Parathyroid adenoma (tissue), 2 donors: ENCODE data around the gene EXOSC9.

ENCODE experiments used
- H2AFZ ChIP-seq: fragments of 300-600 bp; sonication (generic); one replicate; pipeline ENCODE4 v1.7.0; 2017; ENCODE audit warnings: antibody characterized with exemption, mild to moderate bottlenecking
- H3K27ac ChIP-seq: fragments of 300-600 bp; sonication (generic); one replicate; pipeline ENCODE4 v1.7.0; 2017
- H3K27me3 ChIP-seq: fragments of 300-600 bp; sonication (generic); one replicate; pipeline ENCODE4 v1.7.0; 2017; ENCODE audit warnings: low read length; ENCODE audit not compliant: control insufficient read depth, insufficient read depth
- H3K36me3 ChIP-seq: fragments of 300-600 bp; sonication (generic); one replicate; pipeline ENCODE4 v1.7.0; 2017; ENCODE audit warnings: low read length; ENCODE audit not compliant: control insufficient read depth, insufficient read depth
- H3K4me1 ChIP-seq: fragments of 300-600 bp; sonication (generic); one replicate; pipeline ENCODE4 v1.7.0; 2017; ENCODE audit warnings: control low read depth
- H3K4me2 ChIP-seq: fragments of 300-600 bp; sonication (generic); one replicate; pipeline ENCODE4 v1.7.0; 2017; ENCODE audit warnings: low read length
- H3K4me3 ChIP-seq: fragments of 300-600 bp; sonication (generic); one replicate; pipeline ENCODE4 v1.7.0; 2017; ENCODE audit warnings: low read depth, low read length
- H3K79me2 ChIP-seq: fragments of 300-600 bp; sonication (generic); one replicate; pipeline ENCODE4 v1.7.0; 2017; ENCODE audit warnings: control low read depth
- H3K9ac ChIP-seq: fragments of 300-600 bp; sonication (generic); one replicate; pipeline ENCODE4 v1.7.0; 2017; ENCODE audit warnings: mild to moderate bottlenecking
- H3K9me3 ChIP-seq: fragments of 300-600 bp; sonication (generic); one replicate; pipeline ENCODE4 v1.7.0; 2017; ENCODE audit warnings: low read length; ENCODE audit not compliant: control insufficient read depth
- CTCF ChIP-seq: fragments of 300-600 bp; sonication (generic); IDR thresholded peaks from one replicate; pipeline ENCODE4 v1.7.0; 2017; ENCODE audit warnings: antibody characterized with exemption, mild to moderate bottlenecking
- donor health status: primary hyperparathyroidism.

EXOSC9 gene

DNA sequence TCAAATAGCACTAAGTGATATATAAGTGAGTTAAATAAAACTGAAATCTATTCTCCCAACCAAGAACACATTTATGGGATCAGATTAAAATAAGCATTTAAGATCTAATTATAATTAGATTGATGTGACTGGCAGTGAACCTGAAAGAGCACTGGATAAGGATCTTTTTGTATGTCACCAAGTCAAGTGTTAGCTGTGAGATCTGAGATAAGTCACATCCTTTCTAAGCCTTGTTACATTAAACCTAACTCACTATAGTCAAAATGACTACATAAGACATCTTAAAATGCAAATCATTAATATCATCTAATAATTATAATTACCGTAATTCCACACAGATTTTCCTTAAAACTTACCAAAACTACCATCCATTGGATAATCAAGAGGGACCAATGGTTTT lies 20.9 kb downstream of the EXOSC9 start:
- Histone ChIP-seq H3K4me1 (peaks cover 2% of the 10 kb centered on the region), H3K27me3 (no peaks in the 10 kb centered on the region), H3K4me3 (no peak overlapping the region), H2AFZ (no peak overlapping the region), H3K9ac (no peak overlapping the region), H3K79me2 (no peaks in the 10 kb centered on the region), H3K9me3 (no peaks in the 10 kb centered on the region), H3K27ac (no peak overlapping the region), H3K36me3 (no peaks in the 10 kb centered on the region), H3K4me2 (no peak overlapping the region)
- no peak for TF ChIP-seq CTCF

DNA sequence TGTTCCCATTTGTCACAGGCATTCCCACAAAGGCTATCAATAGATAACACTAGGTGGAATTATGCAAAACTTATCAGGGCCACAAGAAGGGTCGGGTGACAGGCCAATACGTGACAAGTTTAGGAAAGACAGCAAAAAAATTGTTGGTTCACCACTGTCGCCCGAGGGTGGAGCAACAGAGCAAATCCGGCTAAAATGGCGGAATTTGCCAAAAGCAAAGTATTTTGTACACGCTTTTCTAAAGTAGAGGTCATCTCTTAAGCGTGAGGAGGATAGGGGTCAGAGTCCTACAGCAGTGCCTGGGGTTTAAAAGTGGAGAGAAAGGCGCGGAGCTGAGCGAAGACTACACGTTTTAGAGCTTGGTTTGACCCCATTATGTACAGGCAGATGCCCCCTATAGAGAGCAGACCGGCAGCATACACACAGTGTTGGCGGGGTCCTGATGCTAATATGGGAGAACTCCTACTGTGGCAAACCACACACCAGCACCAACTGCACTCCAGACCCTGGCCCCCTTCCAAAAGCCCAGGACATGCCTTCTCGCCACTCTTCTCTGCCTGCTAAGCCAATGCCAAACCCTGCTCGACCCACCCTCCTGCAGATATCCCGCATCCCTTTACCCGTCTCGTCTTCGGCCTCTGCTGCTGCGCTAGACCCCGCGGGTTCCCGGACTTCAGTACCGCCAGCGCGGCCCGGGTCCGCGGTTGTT lies 21.8 kb downstream of the EXOSC9 start:
- H3K4me1 ChIP-seq: peaks cover 2% of the 10 kb centered on the region
- H3K9me3 ChIP-seq: no peaks in the 10 kb centered on the region
- no peaks in the 10 kb centered on the region for H3K79me2 ChIP-seq
- TF ChIP-seq CTCF: no peak
- H3K27ac ChIP-seq: no peak overlapping the region
- H3K4me2 ChIP-seq: peak overlapping the region; percentile 82
- peak overlapping the region; percentile 74 for H3K4me3 ChIP-seq
- H3K36me3 ChIP-seq: no peaks in the 10 kb centered on the region
- H3K27me3 ChIP-seq: no peaks in the 10 kb centered on the region
- H2AFZ ChIP-seq: peak overlapping the region; percentile 57
- H3K9ac ChIP-seq: no peak overlapping the region

DNA sequence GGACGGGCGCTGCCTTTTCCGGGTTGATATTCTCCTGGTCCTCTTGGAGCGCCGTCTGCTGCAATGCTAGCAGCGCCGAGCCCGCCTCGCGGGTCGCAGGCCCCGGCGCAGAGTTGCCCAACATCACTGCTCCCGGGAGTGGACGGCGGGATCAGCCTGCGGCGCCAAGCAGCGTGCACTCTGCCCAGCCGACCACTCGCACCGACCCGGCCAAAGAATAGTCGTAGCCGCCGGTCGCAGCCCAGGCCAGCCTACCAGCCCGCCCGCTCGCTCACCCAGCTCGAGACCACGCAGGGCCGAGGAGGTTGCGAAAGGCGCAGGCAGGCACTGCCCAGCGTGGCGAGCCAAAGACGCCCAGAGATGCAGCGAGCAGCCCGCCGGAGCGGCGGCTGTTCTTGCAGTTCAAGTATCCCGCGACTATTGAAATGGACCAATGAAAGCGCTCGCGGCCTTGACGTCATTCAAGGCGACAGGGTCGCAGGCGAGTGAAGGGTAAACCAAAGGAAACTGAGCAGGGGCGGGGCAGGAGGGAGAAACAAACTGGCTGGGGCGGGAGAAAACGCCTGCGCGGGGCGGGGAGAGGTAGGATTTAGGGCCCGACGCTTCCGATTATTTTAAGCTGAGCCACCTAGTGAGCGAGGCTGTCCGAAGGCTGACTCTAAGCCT lies 22.5 kb downstream of the EXOSC9 start, which contains the start of gene CCNA2:
Gene CCNA2 (minus strand): TSS at position 379 of the 666 bp plus-strand sequence. CDS start 255 bp downstream, at position 124.
- H3K4me2 ChIP-seq: peak within 1 kb of the TSS; percentile 82
- H3K36me3 ChIP-seq: no peaks in the 10 kb centered on the region
- peak within 1 kb of the TSS; percentile 13 for H3K27ac ChIP-seq
- no peak within 1 kb of the TSS for H3K9ac ChIP-seq
- peaks cover 2% of the 10 kb centered on the region for H3K4me1 ChIP-seq
- H3K79me2 ChIP-seq: no peaks in the 10 kb centered on the region
- H2AFZ ChIP-seq: peak within 1 kb of the TSS; percentile 57
- no peak for TF ChIP-seq CTCF
- no peaks in the 10 kb centered on the region for H3K27me3 ChIP-seq
- H3K4me3 ChIP-seq: peak within 1 kb of the TSS; percentile 74
- no peaks in the 10 kb centered on the region for H3K9me3 ChIP-seq

- no peaks in the 10 kb centered on the region for H3K27me3 ChIP-seq
- H3K79me2 ChIP-seq: no peaks in the 10 kb centered on the region
- H3K4me2 ChIP-seq: peak overlapping the region; percentile 82
- peak overlapping the region; percentile 74 for H3K4me3 ChIP-seq
- peaks cover 2% of the 10 kb centered on the region for H3K4me1 ChIP-seq
- H3K36me3 ChIP-seq: no peaks in the 10 kb centered on the region
- H2AFZ ChIP-seq: peak overlapping the region; percentile 57
- no peak overlapping the region for H3K9ac ChIP-seq
- no peaks in the 10 kb centered on the region for H3K9me3 ChIP-seq
- no peak for TF ChIP-seq CTCF
- H3K27ac ChIP-seq: peak overlapping the region; percentile 13
Measured at GRCh38 chr4:121824171-121824527, 23.0 kb downstream of the EXOSC9 start.
